Parathyroid adenoma (tissue), 2 donors: ENCODE data around the gene WDR88.

Experiments
- H2AFZ ChIP-seq: fragments of 300-600 bp; sonication (generic); one replicate; pipeline ENCODE4 v1.7.0; 2017; ENCODE audit warnings: antibody characterized with exemption, mild to moderate bottlenecking
- H3K27ac ChIP-seq: fragments of 300-600 bp; sonication (generic); one replicate; pipeline ENCODE4 v1.7.0; 2017
- H3K27me3 ChIP-seq: fragments of 300-600 bp; sonication (generic); one replicate; pipeline ENCODE4 v1.7.0; 2017; ENCODE audit warnings: low read length; ENCODE audit not compliant: control insufficient read depth, insufficient read depth
- H3K36me3 ChIP-seq: fragments of 300-600 bp; sonication (generic); one replicate; pipeline ENCODE4 v1.7.0; 2017; ENCODE audit warnings: low read length; ENCODE audit not compliant: control insufficient read depth, insufficient read depth
- H3K4me1 ChIP-seq: fragments of 300-600 bp; sonication (generic); one replicate; pipeline ENCODE4 v1.7.0; 2017; ENCODE audit warnings: control low read depth
- H3K4me2 ChIP-seq: fragments of 300-600 bp; sonication (generic); one replicate; pipeline ENCODE4 v1.7.0; 2017; ENCODE audit warnings: low read length
- H3K4me3 ChIP-seq: fragments of 300-600 bp; sonication (generic); one replicate; pipeline ENCODE4 v1.7.0; 2017; ENCODE audit warnings: low read depth, low read length
- H3K79me2 ChIP-seq: fragments of 300-600 bp; sonication (generic); one replicate; pipeline ENCODE4 v1.7.0; 2017; ENCODE audit warnings: control low read depth
- H3K9ac ChIP-seq: fragments of 300-600 bp; sonication (generic); one replicate; pipeline ENCODE4 v1.7.0; 2017; ENCODE audit warnings: mild to moderate bottlenecking
- H3K9me3 ChIP-seq: fragments of 300-600 bp; sonication (generic); one replicate; pipeline ENCODE4 v1.7.0; 2017; ENCODE audit warnings: low read length; ENCODE audit not compliant: control insufficient read depth
- CTCF ChIP-seq: fragments of 300-600 bp; sonication (generic); IDR thresholded peaks from one replicate; pipeline ENCODE4 v1.7.0; 2017; ENCODE audit warnings: antibody characterized with exemption, mild to moderate bottlenecking
- donor health status: primary hyperparathyroidism.

WDR88 gene, protein sequence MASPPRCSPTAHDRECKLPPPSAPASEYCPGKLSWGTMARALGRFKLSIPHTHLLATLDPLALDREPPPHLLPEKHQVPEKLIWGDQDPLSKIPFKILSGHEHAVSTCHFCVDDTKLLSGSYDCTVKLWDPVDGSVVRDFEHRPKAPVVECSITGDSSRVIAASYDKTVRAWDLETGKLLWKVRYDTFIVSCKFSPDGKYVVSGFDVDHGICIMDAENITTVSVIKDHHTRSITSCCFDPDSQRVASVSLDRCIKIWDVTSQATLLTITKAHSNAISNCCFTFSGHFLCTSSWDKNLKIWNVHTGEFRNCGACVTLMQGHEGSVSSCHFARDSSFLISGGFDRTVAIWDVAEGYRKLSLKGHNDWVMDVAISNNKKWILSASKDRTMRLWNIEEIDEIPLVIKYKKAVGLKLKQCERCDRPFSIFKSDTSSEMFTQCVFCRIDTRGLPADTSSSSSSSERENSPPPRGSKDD

GRCh38 chr19:33132021-33132420 lies at the start of gene WDR88:
WDR88 (plus strand) TSS chr19:33132114; CDS start chr19:33132170, 56 bp downstream.
- no peak within 1 kb of the TSS for H3K4me2 ChIP-seq
- H3K9ac ChIP-seq = no peak within 1 kb of the TSS
- H3K4me1 ChIP-seq = peaks cover 6% of the 10 kb centered on the region
- H3K79me2 ChIP-seq = no peaks in the 10 kb centered on the region
- no peak within 1 kb of the TSS for H2AFZ ChIP-seq
- no peaks in the 10 kb centered on the region for H3K27me3 ChIP-seq
- H3K9me3 ChIP-seq = no peaks in the 10 kb centered on the region
- no peak within 1 kb of the TSS for H3K4me3 ChIP-seq
- H3K27ac ChIP-seq = no peak within 1 kb of the TSS
- no peaks in the 10 kb centered on the region for H3K36me3 ChIP-seq
- no peak for TF ChIP-seq CTCF

DNA sequence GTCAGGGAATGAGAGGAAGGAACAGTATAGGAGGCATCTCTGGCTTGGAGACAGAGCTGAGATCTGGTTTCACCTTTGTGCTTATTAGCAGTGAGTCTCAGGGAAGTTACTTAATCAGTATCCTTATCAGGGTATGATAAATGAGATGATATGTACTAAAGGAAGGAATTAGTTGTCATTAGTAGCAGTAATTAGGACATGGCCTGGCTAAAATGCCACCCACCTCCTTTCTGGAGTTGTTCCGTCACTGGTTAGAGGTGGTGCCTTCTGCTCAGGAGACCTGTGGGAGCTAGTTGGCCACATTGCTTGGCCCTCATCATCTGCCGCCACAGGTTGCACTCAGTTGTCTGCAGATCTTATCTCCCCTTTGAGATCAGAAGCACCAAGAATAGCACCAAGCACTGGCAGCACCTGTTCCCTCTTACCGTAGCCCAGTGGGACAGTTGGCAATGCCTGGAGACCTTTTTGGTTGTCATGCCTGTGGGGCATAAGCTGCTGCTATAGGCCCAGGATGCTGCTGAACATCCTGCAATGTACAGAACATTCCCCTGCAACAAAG lies 46.3 kb upstream of the WDR88 start:
- TF ChIP-seq CTCF = no peak
- Histone ChIP-seq H3K27me3 (no peaks in the 10 kb centered on the region), H3K4me1 (peaks cover 10% of the 10 kb centered on the region), H3K36me3 (no peaks in the 10 kb centered on the region), H3K9me3 (no peaks in the 10 kb centered on the region), H3K79me2 (peaks cover 8% of the 10 kb centered on the region), H3K9ac (no peak overlapping the region), H2AFZ (no peak overlapping the region), H3K4me3 (no peak overlapping the region), H3K4me2 (peak overlapping the region; percentile 37), H3K27ac (no peak overlapping the region)

- Histone ChIP-seq H2AFZ (no peak overlapping the region), H3K4me1 (peaks cover 5% of the 10 kb centered on the region), H3K9me3 (no peaks in the 10 kb centered on the region), H3K27me3 (no peaks in the 10 kb centered on the region), H3K4me2 (no peak overlapping the region), H3K9ac (no peak overlapping the region), H3K36me3 (no peaks in the 10 kb centered on the region), H3K27ac (no peak overlapping the region), H3K4me3 (no peak overlapping the region), H3K79me2 (peaks cover 5% of the 10 kb centered on the region)
- TF ChIP-seq CTCF = no peak
Observed at GRCh38 chr19:33086955-33087354, 45.0 kb upstream of the WDR88 start.

DNA sequence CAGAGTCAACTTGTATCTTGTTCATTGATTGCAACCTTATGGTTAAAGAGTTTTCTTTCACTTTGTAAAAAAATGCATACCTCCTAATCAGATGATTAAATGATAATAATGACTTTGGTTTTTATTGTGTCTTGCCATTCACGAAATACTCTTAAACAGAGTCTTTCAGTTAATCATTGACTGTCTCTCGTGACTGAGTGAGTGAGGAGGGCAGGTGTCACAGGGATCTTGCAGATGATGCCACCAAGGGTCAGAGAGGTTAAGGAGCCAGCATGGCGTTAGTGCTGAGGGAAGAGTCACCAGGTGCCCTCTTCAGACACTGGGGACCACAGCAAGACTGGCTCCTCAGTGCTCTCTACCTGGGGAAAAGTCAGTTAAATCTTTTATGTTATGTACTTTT lies 42.9 kb upstream of the WDR88 start:
- Histone ChIP-seq H3K79me2 (no peaks in the 10 kb centered on the region), H3K4me2 (no peak overlapping the region), H3K4me1 (no peaks in the 10 kb centered on the region), H3K27ac (no peak overlapping the region), H3K9ac (no peak overlapping the region), H3K27me3 (no peaks in the 10 kb centered on the region), H2AFZ (no peak overlapping the region), H3K36me3 (no peaks in the 10 kb centered on the region), H3K9me3 (no peaks in the 10 kb centered on the region), H3K4me3 (no peak overlapping the region)
- no peak for TF ChIP-seq CTCF
